ENCODE results near the gene C2orf72.
A peak's percentile ranks its signal among the peaks of the same experiment; 100 is the strongest.

Gene C2orf72

GRCh38 chr2:231088754-231089153 lies 51.4 kb downstream of the C2orf72 start:
- no peak for FAIRE-seq

GRCh38 chr2:231093933-231094332 lies 56.6 kb downstream of the C2orf72 start:
- FAIRE-seq = no peak

- peak; percentile 70 for FAIRE-seq
Observed at GRCh38 chr2:231094736-231095346, 57.5 kb downstream of the C2orf72 start.
